ENCODE measurements around the gene JUND.

DNA sequence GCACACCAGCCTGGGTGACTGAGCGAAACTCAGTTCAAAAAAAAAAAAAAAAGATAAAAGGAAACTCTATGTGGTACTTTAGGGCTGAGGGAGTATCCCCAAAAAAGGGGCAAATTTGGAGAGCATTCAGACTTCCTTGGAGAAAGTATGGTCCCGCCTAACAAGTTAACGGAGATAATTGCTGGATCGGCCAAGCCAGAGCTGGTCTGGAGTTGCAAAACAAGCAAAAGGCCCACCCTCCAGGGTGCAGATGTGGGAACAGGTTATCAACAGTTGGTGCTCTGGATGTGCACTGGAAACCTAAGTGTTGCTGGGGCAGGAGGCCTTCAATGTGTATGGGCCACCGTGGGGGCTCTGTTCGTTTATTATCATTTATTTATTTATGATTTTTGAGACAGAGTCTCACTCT lies 10.0 kb downstream of the JUND start:
- no peak for TF ChIP-seq CTCF (conservative IDR thresholded peaks at IDR 0.05; ENCODE audit: low read depth, low read length)
- no peak for TF ChIP-seq EZH2 (IDR thresholded peaks at IDR 0.05; ENCODE audit: borderline replicate concordance, low read depth, low read length, poor library complexity, severe bottlenecking)

All from A673 (cell line).